ENCODE data around the gene ZFHX3. TPM values are rescaled to one million over a fixed set of nuclear protein-coding genes. Genes with fewer than 3 reads are reported as not detected.
A peak's percentile ranks its signal among the peaks of the same experiment; 100 is the strongest.

The ZFHX3 gene
- total and polyA plus RNA-seq, 2 experiments from 2014 or later, result 2.8 to 3.9 TPM

GRCh38 chr16:73060892-73061490 lies 13.1 kb upstream of the ZFHX3 start:
- Histone ChIP-seq H3K4me1 (ENCODE audit: insufficient read depth) (peaks cover 29% of the 10 kb centered on the region), H4K20me1 (ENCODE audit: insufficient read depth) (no peaks in the 10 kb centered on the region), H3K9me2 (ENCODE audit: insufficient read depth) (no peaks in the 10 kb centered on the region), H3K4me2 (ENCODE audit: unreplicated experiment) (no peak overlapping the region), H3K27me3 (replicated peaks; ENCODE audit: insufficient read depth) (no peaks in the 10 kb centered on the region), H3K4me3 (no peak overlapping the region), H3K9ac (no peak overlapping the region), H3K9me3 (ENCODE audit: low read depth) (no peaks in the 10 kb centered on the region), H3K36me3 (ENCODE audit: low read depth) (no peaks in the 10 kb centered on the region), H3K79me2 (ENCODE audit: insufficient read depth) (peaks cover 38% of the 10 kb centered on the region), H2AFZ (no peak overlapping the region), H3F3A (ENCODE audit: insufficient read depth) (peaks cover 8% of the 10 kb centered on the region), H3K27ac (no peak overlapping the region)
- in situ Hi-C loops (cut with MboI), result loop anchor here (10.0 kb wide), 1 partner anchor 114 kb away; no protein-coding TSS in a partner anchor
- TF ChIP-seq EZH2phosphoT487 (IDR thresholded peaks at IDR 0.05; ENCODE audit: insufficient read depth, low read depth) (no peak), EZH2 (IDR thresholded peaks at IDR 0.05; ENCODE audit: insufficient read depth, poor library complexity, severe bottlenecking) (no peak)
- no peak for DNase-seq
- 93 to 98% methylated on average over 4 of the region's 4 CpGs for WGBS, 2 experiments (ENCODE audit: low coverage in 1 of 2, low lambda C conversion rate in 2 of 2, missing lambda C conversion rate in 2 of 2)

DNA sequence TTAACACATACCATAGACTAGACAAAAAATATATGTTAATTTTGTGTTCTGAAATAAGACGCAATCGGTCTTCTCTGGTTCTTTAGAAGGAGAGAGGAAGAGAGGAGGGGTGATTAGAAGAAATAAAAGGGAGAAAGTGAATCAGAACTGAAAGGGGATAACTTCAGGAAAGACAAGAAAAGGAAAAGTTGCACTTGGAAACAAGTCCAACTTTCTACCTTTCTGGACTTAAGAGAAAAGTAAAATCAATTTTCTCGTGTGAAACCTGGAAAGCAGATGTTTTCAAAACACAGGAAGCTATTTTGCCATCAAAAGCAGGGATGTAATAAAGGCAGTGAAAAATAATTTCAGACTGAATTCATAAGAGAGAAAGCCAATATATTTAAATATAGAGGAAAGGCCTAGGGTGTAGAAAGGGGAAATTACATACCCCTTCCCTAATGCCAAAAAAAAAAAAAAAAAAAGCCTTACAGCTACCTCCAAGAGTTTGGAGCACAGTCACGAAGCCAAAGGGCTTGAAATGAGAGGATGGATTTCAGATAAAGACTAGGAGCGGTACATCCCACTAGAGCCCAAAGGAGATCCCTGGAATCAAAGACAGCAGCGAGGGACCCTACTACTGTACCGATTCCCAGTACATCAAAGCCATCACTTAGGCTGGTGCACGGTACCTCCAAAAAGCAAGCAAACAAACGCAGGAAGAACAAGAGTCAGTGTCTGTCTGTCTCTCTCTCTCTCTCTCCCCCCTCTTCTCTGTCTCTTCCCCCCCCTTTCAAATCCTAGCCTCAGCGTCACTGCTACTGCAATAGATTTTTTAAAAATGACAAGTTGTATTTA lies 12.1 kb upstream of the ZFHX3 start:
- no peak overlapping the region for H3K27ac ChIP-seq
- DNase-seq, result no peak
- H3K4me1 ChIP-seq (ENCODE audit: insufficient read depth), result peaks cover 38% of the 10 kb centered on the region
- H3K9ac ChIP-seq, result peak overlapping the region; percentile 74
- peaks cover 10% of the 10 kb centered on the region for H3F3A ChIP-seq (ENCODE audit: insufficient read depth)
- H2AFZ ChIP-seq, result peak overlapping the region; percentile 82
- H3K27me3 ChIP-seq (replicated peaks; ENCODE audit: insufficient read depth), result no peaks in the 10 kb centered on the region
- H3K9me3 ChIP-seq (ENCODE audit: low read depth), result no peaks in the 10 kb centered on the region
- WGBS, 2 experiments (ENCODE audit: low coverage in 1 of 2, low lambda C conversion rate in 2 of 2, missing lambda C conversion rate in 2 of 2), result 91 to 94% methylated on average over 10 of the region's 10 CpGs
- H3K9me2 ChIP-seq (ENCODE audit: insufficient read depth), result no peaks in the 10 kb centered on the region
- H4K20me1 ChIP-seq (ENCODE audit: insufficient read depth), result no peaks in the 10 kb centered on the region
- no peaks in the 10 kb centered on the region for H3K36me3 ChIP-seq (ENCODE audit: low read depth)
- peak overlapping the region; percentile 93 for H3K4me2 ChIP-seq (ENCODE audit: unreplicated experiment)
- in situ Hi-C loops (cut with MboI), result loop anchor here (10.0 kb wide), 1 partner anchor 115 kb away; no protein-coding TSS in a partner anchor
- TF ChIP-seq EZH2phosphoT487 (IDR thresholded peaks at IDR 0.05; ENCODE audit: insufficient read depth, low read depth), result no peak
- TF ChIP-seq EZH2 (IDR thresholded peaks at IDR 0.05; ENCODE audit: insufficient read depth, poor library complexity, severe bottlenecking), result no peak
- peak overlapping the region; percentile 89 for H3K4me3 ChIP-seq
- peaks cover 48% of the 10 kb centered on the region for H3K79me2 ChIP-seq (ENCODE audit: insufficient read depth)

DNA sequence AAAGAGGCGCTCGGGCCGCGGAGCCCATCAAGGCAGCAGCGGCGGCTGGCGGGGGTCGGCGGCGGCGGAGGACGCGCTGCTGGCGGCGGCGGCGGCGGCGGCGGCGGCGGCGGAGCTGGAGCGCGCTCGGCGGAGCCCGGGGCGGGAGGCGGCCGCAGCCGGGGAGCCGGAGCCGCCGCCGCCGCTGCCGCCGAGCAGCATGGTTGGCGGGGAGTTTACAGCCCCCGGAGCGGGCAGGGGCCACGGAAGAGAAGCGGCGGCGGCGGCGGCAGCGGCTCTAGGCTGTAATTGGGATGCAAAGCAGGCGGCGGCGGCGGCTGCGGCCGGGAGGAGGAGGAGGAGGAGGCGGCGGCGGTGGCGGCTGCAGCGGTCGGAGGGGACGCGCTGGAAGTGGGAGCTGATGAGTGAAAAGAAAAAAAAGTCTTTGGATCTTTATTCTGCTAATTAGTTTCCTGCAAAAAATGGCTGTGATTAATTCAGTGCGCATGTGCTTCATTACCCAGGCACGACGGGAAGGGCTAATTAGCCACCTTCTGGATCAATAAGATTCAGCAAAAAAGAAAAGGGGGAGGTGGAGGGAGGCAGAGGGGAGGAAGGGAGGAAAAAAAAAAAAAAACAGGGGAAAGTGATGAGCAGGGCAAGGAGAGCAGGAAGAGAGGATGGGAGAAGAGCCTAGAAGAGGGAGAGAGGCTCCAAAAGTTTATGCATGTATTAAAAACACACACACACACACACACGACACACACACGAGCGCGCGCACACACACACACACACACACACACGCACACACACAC lies 10.9 kb upstream of the ZFHX3 start:
- Histone ChIP-seq H4K20me1 (ENCODE audit: insufficient read depth) (no peaks in the 10 kb centered on the region), H3F3A (ENCODE audit: insufficient read depth) (peaks cover 10% of the 10 kb centered on the region), H3K9me2 (ENCODE audit: insufficient read depth) (no peaks in the 10 kb centered on the region), H3K27me3 (replicated peaks; ENCODE audit: insufficient read depth) (no peaks in the 10 kb centered on the region), H2AFZ (peak overlapping the region; percentile 82), H3K4me2 (ENCODE audit: unreplicated experiment) (peak overlapping the region; percentile 93), H3K36me3 (ENCODE audit: low read depth) (no peaks in the 10 kb centered on the region), H3K27ac (peak overlapping the region; percentile 48), H3K4me1 (ENCODE audit: insufficient read depth) (peaks cover 46% of the 10 kb centered on the region), H3K79me2 (ENCODE audit: insufficient read depth) (peaks cover 60% of the 10 kb centered on the region), H3K4me3 (peak overlapping the region; percentile 89), H3K9ac (peak overlapping the region; percentile 74), H3K9me3 (ENCODE audit: low read depth) (no peaks in the 10 kb centered on the region)
- peak; percentile 68 for DNase-seq
- 0 to 1% methylated on average over 13 to 56 of the region's 72 CpGs for WGBS, 2 experiments (ENCODE audit: low coverage in 1 of 2, low lambda C conversion rate in 2 of 2, missing lambda C conversion rate in 2 of 2)
- TF ChIP-seq EZH2phosphoT487 (IDR thresholded peaks at IDR 0.05; ENCODE audit: insufficient read depth, low read depth), result no peak
- TF ChIP-seq EZH2 (IDR thresholded peaks at IDR 0.05; ENCODE audit: insufficient read depth, poor library complexity, severe bottlenecking), result no peak
- in situ Hi-C loops (cut with MboI), result no loop called here

DNA sequence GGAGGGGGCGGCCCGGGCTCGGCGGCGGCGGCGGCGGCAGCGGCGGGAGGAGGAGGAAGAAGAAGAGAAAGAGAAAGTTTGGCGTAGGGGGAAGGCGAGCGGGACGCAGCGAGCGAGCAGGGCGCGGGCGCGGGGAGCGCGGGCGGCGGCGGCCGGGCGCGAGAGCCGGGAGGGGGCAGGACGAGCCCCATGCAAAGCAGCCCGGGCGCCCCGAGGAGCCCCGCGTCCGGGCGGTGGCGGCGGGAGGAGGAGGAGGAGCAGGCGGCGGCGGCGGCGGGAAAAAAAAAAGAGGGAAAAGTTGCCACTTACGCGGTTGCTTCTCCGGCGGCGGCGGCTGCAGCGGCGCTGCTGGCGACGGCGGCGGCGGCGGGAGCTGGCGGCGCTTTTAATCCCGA lies 10.3 kb upstream of the ZFHX3 start:
- in situ Hi-C loops (cut with MboI), result no loop called here
- H3K9me2 ChIP-seq (ENCODE audit: insufficient read depth), result no peaks in the 10 kb centered on the region
- TF ChIP-seq EZH2phosphoT487 (IDR thresholded peaks at IDR 0.05; ENCODE audit: insufficient read depth, low read depth) (no peak), EZH2 (IDR thresholded peaks at IDR 0.05; ENCODE audit: insufficient read depth, poor library complexity, severe bottlenecking) (no peak)
- peaks cover 40% of the 10 kb centered on the region for H3K4me1 ChIP-seq (ENCODE audit: insufficient read depth)
- peak overlapping the region; percentile 89 for H3K4me3 ChIP-seq
- DNase-seq, result peak; percentile 77
- no peaks in the 10 kb centered on the region for H3K27me3 ChIP-seq (replicated peaks; ENCODE audit: insufficient read depth)
- H3K9me3 ChIP-seq (ENCODE audit: low read depth), result no peaks in the 10 kb centered on the region
- H4K20me1 ChIP-seq (ENCODE audit: insufficient read depth), result no peaks in the 10 kb centered on the region
- H2AFZ ChIP-seq, result peak overlapping the region; percentile 56; the same call in 1 of the 2 replicates
- H3K27ac ChIP-seq, result peak overlapping the region; percentile 48
- H3K79me2 ChIP-seq (ENCODE audit: insufficient read depth), result peaks cover 66% of the 10 kb centered on the region
- peaks cover 10% of the 10 kb centered on the region for H3F3A ChIP-seq (ENCODE audit: insufficient read depth)
- no peaks in the 10 kb centered on the region for H3K36me3 ChIP-seq (ENCODE audit: low read depth)
- H3K9ac ChIP-seq, result peak overlapping the region; percentile 74
- peak overlapping the region; percentile 6 for H3K4me2 ChIP-seq (ENCODE audit: unreplicated experiment)
- 0 to 1% methylated on average over 9 to 61 of the region's 61 CpGs for WGBS, 2 experiments (ENCODE audit: low coverage in 1 of 2, low lambda C conversion rate in 2 of 2, missing lambda C conversion rate in 2 of 2)

All from GM23248 (cell line).